GM19351 (cell line): ENCODE data around the gene ZSCAN4.

ENCODE experiments used
- ATAC-seq: cut with Tn5 transposase; IDR thresholded peaks from one replicate; pipeline ENCODE4 v1.9.1; 2021; ENCODE audit warnings: mild to moderate bottlenecking, moderate library complexity; ENCODE audit not compliant: unreplicated experiment

The ZSCAN4 gene

GRCh38 chr19:57672466-57672865 is 3.7 kb downstream of the ZSCAN4 start:
- ATAC-seq, result no peak

DNA sequence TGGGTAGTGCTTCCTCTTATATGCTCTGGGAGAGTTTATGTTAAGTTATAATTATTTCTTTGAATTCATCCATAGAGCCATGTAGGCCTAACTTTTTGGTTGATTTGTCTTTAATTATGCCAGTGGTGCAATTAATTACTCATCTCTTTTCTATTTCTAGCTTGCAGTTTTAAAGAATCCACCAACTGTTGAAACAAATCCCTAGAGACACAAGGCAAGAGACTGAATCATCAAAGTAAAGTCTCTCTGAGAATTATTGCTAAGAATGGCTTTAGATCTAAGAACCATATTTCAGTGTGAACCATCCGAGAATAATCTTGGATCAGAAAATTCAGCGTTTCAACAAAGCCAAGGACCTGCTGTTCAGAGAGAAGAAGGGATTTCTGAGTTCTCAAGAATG is 7.1 kb downstream of the ZSCAN4 start:
- ATAC-seq, result no peak

DNA sequence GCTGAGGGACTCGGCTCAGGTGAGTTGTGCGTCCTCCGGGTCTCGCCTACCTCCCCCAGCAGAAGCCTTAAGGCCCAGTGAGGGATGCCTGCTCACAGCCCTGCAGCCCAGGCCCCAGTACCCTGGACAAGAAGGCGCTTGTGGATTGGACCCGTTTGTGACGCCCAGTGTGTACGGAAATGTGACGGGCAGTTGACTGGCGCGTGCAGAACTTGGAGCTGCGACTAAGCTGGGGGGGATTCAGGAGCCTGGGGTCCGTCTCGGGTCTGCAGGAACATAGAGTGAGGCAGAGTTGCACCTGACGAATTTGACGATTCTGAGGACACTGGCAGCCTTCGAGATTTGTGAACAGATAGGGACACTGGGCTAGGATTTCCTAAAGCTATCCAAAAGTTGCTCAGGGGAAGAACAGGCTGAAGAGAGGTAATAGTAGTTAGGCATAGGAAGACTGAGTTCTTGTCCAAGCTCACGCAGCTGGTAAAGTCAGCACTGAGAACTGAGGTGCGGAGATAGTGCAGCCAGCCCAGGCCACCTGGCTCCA is 13.6 kb downstream of the ZSCAN4 start:
- no peak for ATAC-seq

DNA sequence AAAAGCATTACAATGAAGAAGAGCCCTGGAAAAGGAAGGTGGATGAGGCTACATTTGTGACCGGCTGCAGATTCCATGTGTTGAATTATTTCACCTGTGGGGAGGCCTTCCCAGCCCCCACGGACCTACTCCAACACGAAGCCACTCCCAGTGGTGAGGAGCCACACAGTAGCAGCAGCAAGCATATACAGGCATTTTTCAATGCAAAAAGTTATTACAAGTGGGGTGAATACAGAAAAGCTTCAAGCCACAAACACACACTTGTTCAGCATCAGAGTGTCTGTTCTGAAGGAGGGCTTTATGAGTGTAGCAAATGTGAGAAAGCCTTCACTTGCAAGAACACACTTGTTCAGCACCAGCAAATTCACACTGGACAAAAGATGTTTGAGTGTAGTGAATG is 18.0 kb downstream of the ZSCAN4 start:
- ATAC-seq, result no peak

DNA sequence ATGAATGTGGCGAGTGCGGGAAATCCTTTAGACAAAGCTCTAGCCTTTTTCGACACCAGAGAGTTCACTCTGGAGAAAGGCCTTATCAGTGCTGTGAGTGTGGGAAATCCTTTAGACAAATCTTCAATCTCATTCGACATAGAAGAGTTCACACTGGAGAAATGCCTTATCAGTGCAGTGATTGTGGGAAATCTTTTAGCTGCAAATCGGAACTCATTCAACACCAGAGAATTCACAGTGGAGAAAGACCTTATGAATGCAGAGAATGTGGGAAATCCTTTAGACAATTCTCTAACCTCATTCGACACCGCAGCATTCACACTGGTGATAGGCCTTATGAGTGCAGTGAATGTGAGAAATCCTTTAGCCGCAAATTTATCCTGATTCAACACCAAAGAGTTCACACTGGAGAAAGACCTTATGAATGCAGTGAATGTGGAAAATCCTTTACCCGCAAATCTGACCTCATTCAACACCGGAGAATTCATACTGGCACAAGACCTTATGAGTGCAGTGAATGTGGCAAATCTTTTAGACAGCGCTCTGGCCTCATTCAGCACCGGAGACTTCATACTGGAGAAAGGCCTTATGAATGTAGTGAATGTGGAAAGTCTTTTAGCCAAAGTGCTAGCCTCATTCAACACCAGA is 18.8 kb downstream of the ZSCAN4 start:
- ATAC-seq, result no peak

- no peak for ATAC-seq
These were observed 19.5 kb downstream of the ZSCAN4 start for GRCh38 chr19:57688011-57688763.

DNA sequence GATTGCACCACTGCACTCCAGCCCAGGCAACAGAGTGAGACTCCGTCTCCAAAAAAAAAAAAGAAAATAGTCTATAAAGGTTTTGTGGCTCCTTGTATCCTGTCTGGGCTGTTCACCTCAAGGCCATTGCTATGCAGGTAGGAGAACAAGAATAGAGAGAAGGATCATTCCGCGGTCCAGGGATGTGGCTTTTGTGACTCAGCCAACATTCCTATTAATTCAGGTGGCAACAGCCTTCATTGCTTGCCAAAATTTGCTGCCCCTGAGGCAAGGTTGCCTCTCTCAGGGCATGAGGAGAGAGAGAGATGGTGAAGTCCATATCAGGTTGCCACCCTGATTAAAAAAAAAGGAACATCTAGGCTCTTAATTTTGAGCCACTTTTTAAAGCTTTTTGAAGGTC is 21.0 kb downstream of the ZSCAN4 start:
- ATAC-seq, result no peak

DNA sequence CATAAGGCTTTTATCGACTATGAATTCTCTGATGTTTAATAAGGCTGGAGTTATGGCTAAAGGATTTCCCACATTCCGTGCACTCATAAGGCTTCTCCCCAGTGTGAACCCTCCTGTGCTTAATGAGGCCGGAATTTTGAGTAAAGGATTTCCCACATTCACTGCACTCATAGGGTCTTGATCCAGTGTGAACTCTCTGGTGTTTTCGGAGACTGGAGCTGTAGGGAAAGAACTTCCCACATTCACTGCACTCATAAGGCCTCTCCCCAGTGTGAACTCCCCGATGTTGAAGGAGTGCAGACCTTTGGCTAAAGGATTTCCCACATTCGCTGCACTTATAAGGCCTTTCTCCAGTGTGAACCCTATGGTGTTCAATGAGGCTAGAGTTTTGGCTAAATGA is 32.9 kb downstream of the ZSCAN4 start:
- no peak for ATAC-seq

DNA sequence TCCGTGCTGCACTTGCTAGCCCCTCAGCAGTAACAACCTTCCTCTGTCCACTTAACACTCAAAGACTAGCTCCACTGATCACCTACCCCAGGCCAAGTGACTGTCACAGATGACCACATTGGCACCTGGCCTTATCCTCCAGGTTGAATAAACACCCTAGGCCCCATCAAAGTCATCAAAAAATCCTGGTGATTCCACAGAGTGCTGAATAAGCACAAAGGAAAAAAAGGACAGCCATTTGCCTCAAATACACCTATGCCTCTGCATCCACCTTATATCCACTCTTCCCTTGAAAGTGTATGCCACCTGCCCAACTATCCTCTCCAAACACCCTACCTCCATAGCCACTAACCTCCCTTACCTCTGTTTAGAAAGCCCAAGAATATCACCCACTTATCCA is 37.6 kb downstream of the ZSCAN4 start:
- ATAC-seq, result no peak

DNA sequence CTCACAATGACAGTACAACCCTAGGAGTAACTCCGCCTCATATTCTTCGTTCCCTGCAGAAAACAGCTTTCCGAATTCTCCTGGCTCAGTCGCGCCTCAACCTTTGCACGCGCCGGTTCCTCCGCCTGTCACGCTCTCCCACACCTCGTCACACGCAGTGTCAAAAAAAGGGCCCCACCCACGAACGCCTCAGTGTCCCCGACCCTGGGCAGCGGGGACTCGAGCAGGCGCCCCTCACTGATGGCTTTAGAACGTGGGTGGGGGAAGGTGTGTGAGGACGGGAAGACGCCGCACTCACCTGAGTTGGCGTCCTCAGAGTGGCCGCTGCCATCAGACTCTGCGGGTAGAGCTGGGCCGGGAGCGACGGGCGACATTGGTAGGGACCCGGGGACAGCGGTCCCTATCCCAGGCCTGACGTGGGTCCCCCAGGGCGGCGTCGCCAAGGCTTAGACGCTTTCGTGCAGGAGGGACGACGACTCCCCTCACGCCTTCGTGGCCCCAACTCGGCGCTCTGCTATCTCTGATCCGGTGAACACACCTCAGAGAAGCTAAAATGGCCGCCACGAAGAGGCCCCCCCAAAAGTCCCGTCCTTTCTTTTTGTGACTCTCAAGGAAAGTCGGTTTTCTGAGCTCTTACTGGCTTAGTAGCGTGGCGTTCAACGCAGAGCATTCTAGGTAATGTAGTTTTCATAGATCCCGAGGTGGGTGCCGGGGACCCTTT is 40.1 kb downstream of the ZSCAN4 start, which contains the start of gene ZNF154:
ZNF154 (minus strand) TSS at position 564 of the 721 bp plus-strand sequence; CDS start at position 331, 233 bp downstream.
- no peak for ATAC-seq

DNA sequence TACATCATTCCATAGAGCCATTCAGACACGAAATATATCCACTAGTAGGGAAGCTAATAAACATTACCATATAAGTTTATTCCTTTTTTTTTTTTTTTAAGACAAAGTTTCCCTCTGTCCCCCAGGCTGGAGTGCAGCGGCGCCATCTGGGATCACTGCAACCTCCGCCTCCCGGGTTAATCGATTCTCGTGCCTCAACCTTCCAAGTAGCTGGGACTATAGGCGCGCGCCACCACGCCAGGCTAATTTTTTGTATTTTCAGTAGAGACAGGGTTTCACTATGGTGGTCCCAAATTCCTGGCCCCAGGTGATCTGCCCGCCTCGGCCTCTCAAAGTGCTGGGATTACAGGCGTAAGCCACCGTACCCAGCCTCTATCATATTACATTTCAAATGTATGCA is 40.9 kb downstream of the ZSCAN4 start:
- no peak for ATAC-seq

- ATAC-seq, result no peak
These were observed 43.5 kb downstream of the ZSCAN4 start for GRCh38 chr19:57712222-57712621.

GRCh38 chr19:57719424-57719823 is 50.7 kb downstream of the ZSCAN4 start:
- no peak for ATAC-seq

GRCh38 chr19:57719901-57720519 is 51.3 kb downstream of the ZSCAN4 start:
- no peak for ATAC-seq

- ATAC-seq, result no peak
These were observed 52.1 kb downstream of the ZSCAN4 start for GRCh38 chr19:57720878-57721277.
